VCaP (cell line): Measurements from ENCODE around the gene MEIOSIN.

Experiments used
- H3K27ac ChIP-seq: fragments of 450-650 bp; 2 replicates; pipeline ENCODE4 v1.5.1; 2017
- TF ChIP-seq, protein P1 (sequence below): fragments of 450-650 bp; conservative IDR thresholded peaks from 2 replicates; pipeline ENCODE4 v1.5.1; 2017; ENCODE audit warnings: mild to moderate bottlenecking, moderate library complexity

MEIOSIN gene

DNA sequence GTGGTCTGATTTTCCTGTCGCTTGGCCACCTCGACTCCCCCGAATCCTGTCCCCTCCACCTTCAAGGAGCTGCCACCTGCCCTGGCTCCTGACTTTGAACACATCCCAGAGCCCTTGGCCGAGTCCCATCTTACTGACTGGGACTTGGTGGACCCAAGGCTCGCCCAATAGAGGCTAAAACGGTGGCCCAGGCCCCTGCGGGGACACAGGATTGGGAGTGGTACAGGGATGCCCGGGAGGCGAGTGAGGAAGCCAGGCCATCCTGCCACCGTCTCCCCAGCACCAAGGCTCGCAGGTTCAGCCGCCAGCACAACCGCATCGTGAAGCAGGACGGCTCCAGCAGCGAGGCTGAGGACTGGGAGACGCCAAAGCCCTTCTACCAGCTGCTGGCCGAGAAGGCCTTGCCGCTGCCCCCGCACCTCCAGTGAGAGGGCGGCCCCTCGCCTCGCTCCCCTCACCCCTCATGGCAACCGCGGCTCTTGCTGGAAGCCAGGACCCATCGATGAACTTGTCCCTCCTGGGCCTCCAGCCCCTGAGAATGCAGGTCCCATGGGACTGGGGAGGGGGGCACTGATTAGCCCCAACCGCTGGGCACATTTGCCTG, 30.6 kb downstream of the MEIOSIN start:
- TF ChIP-seq, protein P1, sequence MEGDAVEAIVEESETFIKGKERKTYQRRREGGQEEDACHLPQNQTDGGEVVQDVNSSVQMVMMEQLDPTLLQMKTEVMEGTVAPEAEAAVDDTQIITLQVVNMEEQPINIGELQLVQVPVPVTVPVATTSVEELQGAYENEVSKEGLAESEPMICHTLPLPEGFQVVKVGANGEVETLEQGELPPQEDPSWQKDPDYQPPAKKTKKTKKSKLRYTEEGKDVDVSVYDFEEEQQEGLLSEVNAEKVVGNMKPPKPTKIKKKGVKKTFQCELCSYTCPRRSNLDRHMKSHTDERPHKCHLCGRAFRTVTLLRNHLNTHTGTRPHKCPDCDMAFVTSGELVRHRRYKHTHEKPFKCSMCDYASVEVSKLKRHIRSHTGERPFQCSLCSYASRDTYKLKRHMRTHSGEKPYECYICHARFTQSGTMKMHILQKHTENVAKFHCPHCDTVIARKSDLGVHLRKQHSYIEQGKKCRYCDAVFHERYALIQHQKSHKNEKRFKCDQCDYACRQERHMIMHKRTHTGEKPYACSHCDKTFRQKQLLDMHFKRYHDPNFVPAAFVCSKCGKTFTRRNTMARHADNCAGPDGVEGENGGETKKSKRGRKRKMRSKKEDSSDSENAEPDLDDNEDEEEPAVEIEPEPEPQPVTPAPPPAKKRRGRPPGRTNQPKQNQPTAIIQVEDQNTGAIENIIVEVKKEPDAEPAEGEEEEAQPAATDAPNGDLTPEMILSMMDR, result no peak
- H3K27ac ChIP-seq, result no peak overlapping the region

DNA sequence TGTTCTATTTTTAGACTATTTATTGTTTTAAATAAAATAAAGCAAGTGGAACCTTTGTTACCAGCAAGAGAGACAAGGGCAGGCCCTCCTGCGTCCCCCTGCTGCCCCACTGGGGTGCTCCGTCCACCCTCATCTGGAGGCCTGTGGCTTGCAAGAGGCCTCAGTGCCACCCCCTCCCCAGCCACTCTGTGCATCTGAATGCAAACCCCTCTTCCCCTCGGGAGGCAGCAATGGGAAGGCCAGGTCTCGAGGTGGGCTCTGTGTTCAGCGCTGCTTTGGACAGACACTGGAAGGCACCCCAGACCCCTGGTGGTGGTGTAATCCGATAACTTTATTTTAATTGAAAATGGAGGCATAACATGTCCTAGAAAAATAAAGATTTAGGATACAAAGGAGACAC, 31.2 kb downstream of the MEIOSIN start:
- TF ChIP-seq, protein P1, result no peak
- no peak overlapping the region for H3K27ac ChIP-seq

DNA sequence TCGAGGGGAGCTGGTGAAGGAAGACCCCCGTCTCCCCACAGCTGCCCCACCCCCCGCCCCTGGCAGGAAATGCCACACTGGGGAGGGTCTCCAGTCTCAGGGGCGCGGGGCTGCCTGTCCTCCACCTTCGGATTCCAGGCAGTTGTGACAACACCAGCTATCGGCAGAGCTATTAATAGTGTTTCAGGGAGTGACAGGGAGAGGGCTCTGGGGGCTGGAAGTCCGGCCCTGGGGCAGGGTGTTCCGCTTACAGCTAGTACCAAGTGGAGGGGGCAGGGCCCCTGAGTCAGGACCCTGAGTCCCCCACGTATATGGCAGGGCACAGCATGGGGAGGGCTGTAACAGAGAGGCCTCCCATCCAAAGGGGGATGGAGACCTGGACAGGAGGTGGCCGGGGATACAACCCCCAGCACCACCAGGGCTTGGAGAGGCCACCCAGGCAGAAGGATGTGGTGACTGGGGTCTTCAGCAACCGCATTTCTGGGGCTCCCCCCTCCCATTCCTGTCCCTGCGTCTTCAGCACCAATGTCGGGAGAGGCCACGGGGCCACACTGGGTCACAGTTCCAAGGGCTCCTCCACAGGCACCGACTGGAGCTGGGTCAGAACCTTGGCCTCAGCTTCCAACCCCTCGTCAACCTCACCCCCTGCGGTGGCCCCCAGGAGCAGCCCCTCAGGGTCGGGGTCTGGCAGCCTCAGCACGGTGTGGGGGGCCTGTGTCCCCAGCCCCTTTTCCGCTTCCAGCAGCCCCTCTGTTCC, 31.9 kb downstream of the MEIOSIN start:
- no peak overlapping the region for H3K27ac ChIP-seq
- TF ChIP-seq, protein P1, result no peak

DNA sequence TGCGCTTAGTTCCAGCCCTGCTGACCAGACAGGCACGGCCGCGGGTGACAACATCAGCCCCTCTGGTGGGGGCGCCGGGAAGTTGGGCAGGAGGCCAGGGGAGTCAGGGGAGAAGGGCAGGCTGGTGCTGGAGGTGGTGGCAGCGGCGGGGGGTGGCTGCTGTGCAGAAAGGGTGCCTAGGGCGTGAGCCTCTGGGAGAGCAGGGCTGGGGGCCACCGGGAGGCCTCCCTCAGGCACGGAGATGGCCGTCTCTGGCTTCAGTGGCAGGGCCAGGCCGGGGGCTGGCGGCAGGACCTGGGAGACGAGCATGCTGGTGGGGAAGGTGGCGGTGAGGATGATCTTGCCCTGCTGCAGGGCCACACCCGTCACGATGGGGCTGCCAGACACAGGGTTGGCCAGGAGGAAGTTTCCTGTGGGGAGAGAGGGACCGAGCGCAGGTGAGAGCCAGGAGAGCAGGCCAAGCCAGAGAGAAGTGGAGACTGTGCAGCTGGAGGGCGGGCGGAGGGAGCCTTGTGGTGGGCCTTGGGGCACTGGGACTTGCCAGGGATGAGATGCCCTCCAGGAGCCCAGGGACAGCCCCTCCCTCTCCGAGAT, 32.6 kb downstream of the MEIOSIN start:
- H3K27ac ChIP-seq, result no peak overlapping the region
- TF ChIP-seq, protein P1, result no peak

DNA sequence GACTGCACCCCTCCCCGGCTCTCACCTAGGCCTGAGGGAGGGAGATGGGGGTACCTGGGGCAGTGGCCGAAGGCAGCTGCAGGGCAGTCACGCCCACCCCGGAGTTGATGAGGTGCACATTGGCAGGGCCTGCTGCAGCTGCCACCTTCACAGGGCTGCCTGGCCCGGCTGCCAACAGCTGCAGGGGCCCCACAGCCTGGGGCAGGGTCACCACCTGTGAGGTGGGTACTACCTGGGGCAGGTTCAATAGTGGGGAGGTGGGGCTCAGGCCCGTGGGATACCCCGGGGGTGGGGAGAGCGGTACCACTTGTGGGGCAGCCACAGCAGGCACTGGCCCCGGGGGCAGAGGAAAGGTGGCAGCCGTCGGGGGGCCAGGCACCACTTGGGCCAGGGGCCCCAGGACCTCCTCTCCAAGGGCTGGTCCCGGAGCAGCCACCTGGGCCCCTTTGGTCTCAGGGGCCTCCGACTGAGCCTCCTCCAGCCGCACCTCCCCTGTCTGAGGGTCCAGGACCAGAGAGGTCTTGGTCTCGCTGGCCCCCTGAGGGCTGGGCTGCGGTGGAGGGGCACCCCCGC, 33.1 kb downstream of the MEIOSIN start:
- H3K27ac ChIP-seq, result no peak overlapping the region
- TF ChIP-seq, protein P1, result no peak

DNA sequence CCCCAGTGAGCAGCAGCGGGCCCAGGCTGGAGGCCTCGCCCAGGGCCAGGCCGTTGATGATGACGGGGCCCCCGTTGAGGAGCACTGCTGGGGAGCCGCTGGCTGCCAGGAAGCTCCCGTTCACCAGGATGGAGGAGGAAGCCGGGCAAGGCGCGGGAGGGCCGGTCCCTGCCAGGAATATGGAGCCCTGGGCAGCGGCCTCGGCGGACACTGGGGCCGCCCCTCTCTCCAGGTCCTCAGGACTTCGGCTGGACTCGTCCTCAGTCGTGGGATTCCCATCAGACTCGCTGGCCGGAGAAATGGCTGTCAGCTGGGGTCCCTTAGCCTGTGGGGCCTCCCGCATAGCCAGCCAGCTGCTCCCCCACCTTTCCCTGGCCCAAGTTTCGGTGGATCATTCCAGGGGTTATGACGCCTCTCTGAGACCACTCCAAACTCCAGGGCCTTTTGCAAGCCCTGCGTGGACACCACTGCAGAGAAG, 33.7 kb downstream of the MEIOSIN start:
- TF ChIP-seq, protein P1, result no peak
- H3K27ac ChIP-seq, result peak overlapping the region; percentile 81; the same call in 1 of the 2 replicates

DNA sequence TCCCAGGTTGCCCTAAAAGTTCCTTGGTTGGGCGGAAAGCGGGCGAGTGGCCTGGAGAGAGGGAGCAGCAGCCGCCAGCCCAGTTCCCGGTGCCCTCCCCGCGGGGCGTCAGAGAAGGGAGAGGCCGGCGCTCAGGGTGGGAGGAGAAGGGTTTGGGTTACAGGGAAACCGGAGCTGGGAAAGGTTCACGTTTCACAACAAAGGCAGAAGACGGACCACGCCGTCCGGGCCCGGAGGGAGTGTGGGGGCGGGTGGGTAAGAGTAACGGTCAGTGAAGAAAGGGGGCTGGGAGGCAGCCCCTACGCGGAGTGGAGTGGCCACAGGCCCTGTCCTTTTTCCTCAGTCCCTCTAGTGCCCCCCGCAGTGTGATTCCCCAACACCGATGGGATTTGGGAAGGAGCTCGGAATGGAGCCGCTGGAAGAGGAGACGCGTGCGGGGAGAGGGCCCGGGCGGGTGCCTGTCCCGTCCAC, 34.2 kb downstream of the MEIOSIN start:
- peak overlapping the region; percentile 81 for H3K27ac ChIP-seq
- TF ChIP-seq, protein P1, result no peak
